SK-N-SH treated with all-trans-retinoic acid at 6 μM for 48 hours (cell line): Measurements from ENCODE around the gene UCHL1.

Source experiments
- CSDC2 ChIP-seq: fragments of 250-450 bp; sonication (Bioruptor Pico); IDR thresholded peaks from 2 replicates; pipeline ENCODE4 v1.5.0; 2020; ENCODE audit warnings: mild to moderate bottlenecking, moderate library complexity
- ESRRG ChIP-seq: fragments of 250-450 bp; sonication (Bioruptor Pico); IDR thresholded peaks from 2 replicates; pipeline ENCODE4 v1.6.1; 2021; ENCODE audit warnings: mild to moderate bottlenecking
- RARB ChIP-seq: fragments of 250-450 bp; sonication (Bioruptor Pico); IDR thresholded peaks from 2 replicates; pipeline ENCODE4 v1.8.0; 2021; ENCODE audit warnings: mild to moderate bottlenecking, moderate library complexity
- SNAI2 ChIP-seq: fragments of 250-450 bp; sonication (Bioruptor Pico); IDR thresholded peaks from 2 replicates; pipeline ENCODE4 v1.5.0; 2020; ENCODE audit warnings: mild to moderate bottlenecking, moderate library complexity
- ZFP3 ChIP-seq: fragments of 250-450 bp; sonication (Bioruptor Pico); IDR thresholded peaks from 2 replicates; pipeline ENCODE4 v1.5.0; 2020; ENCODE audit warnings: mild to moderate bottlenecking, moderate library complexity
- TF ChIP-seq, protein P1 (sequence below): fragments of 250-450 bp; sonication (Bioruptor Pico); IDR thresholded peaks from 2 replicates; pipeline ENCODE4 v1.8.0; 2021; ENCODE audit warnings: low read depth, mild to moderate bottlenecking, moderate library complexity, borderline replicate concordance
- TF ChIP-seq, protein P2 (sequence below): fragments of 250-450 bp; sonication (Bioruptor Pico); IDR thresholded peaks from 2 replicates; pipeline ENCODE4 v1.5.0; 2020; ENCODE audit warnings: mild to moderate bottlenecking, moderate library complexity
- TF ChIP-seq, protein P3 (sequence below): fragments of 250-450 bp; sonication (Bioruptor Pico); IDR thresholded peaks from 2 replicates; pipeline ENCODE4 v1.5.1; 2020; ENCODE audit warnings: low read depth, mild to moderate bottlenecking, moderate library complexity

DNA sequence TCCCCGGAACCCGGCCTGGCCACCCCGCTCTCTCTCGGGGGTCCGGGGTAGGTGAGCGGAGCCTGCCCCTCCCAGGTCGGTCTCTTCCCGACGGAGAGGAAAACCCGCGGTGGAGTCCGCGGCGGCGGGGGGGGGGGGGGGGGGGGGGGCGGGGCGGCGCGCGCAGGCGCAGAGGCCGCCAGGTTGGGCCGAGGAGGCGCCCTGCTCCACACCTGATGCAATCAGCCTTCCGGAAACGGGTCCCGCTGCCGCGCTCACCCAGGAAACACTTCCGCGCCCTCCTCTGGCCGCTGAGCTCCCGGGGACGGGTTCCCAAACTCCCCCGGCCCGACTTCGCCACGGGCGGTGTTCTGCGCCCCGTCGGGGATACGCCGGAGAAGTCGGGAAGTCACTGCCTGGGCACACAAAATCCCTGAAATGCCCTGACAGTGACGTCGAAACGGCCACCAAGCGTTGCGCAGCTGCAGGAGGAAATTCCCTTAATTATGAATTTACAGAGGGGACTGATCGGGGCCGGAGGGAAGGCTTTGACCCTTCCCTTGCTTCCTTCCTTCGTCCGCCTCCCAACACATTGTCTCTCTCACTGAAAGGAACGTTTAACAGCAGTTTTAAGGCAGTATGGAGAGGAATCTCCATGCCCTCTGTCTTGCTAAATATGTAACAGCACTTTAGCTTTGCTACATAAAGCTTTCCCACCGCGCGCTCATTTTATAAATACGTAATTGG lies 40.3 kb upstream of the UCHL1 start:
- TF ChIP-seq, protein P1, sequence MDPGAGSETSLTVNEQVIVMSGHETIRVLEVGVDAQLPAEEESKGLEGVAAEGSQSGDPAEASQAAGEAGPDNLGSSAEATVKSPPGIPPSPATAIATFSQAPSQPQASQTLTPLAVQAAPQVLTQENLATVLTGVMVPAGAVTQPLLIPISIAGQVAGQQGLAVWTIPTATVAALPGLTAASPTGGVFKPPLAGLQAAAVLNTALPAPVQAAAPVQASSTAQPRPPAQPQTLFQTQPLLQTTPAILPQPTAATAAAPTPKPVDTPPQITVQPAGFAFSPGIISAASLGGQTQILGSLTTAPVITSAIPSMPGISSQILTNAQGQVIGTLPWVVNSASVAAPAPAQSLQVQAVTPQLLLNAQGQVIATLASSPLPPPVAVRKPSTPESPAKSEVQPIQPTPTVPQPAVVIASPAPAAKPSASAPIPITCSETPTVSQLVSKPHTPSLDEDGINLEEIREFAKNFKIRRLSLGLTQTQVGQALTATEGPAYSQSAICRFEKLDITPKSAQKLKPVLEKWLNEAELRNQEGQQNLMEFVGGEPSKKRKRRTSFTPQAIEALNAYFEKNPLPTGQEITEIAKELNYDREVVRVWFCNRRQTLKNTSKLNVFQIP (CRISPR knock-in tag): no peak
- no peak for TF ChIP-seq ESRRG (CRISPR knock-in tag)
- TF ChIP-seq RARB (CRISPR knock-in tag): no peak
- TF ChIP-seq, protein P2, sequence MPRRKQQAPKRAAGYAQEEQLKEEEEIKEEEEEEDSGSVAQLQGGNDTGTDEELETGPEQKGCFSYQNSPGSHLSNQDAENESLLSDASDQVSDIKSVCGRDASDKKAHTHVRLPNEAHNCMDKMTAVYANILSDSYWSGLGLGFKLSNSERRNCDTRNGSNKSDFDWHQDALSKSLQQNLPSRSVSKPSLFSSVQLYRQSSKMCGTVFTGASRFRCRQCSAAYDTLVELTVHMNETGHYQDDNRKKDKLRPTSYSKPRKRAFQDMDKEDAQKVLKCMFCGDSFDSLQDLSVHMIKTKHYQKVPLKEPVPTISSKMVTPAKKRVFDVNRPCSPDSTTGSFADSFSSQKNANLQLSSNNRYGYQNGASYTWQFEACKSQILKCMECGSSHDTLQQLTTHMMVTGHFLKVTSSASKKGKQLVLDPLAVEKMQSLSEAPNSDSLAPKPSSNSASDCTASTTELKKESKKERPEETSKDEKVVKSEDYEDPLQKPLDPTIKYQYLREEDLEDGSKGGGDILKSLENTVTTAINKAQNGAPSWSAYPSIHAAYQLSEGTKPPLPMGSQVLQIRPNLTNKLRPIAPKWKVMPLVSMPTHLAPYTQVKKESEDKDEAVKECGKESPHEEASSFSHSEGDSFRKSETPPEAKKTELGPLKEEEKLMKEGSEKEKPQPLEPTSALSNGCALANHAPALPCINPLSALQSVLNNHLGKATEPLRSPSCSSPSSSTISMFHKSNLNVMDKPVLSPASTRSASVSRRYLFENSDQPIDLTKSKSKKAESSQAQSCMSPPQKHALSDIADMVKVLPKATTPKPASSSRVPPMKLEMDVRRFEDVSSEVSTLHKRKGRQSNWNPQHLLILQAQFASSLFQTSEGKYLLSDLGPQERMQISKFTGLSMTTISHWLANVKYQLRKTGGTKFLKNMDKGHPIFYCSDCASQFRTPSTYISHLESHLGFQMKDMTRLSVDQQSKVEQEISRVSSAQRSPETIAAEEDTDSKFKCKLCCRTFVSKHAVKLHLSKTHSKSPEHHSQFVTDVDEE (CRISPR knock-in tag): no peak
- TF ChIP-seq, protein P3, sequence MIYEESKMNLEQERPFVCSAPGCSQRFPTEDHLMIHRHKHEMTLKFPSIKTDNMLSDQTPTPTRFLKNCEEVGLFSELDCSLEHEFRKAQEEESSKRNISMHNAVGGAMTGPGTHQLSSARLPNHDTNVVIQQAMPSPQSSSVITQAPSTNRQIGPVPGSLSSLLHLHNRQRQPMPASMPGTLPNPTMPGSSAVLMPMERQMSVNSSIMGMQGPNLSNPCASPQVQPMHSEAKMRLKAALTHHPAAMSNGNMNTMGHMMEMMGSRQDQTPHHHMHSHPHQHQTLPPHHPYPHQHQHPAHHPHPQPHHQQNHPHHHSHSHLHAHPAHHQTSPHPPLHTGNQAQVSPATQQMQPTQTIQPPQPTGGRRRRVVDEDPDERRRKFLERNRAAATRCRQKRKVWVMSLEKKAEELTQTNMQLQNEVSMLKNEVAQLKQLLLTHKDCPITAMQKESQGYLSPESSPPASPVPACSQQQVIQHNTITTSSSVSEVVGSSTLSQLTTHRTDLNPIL: no peak
- TF ChIP-seq ZFP3 (CRISPR knock-in tag): no peak
- TF ChIP-seq SNAI2: no peak
- TF ChIP-seq CSDC2 (CRISPR knock-in tag): no peak
